Neutrophil (primary cell): ENCODE data around the gene HAUS7.

Experiments
- H3K27ac ChIP-seq: fragments of 200-600 bp; sonication (generic); 2 replicates; pipeline ENCODE4 v1.5.1; 2016; ENCODE audit warnings: mild to moderate bottlenecking, moderate library complexity
- H3K27me3 ChIP-seq: fragments of 200-600 bp; sonication (generic); 2 replicates; pipeline ENCODE4 v1.6.0; 2016; ENCODE audit warnings: mild to moderate bottlenecking
- H3K36me3 ChIP-seq: fragments of 200-600 bp; sonication (generic); 2 replicates; pipeline ENCODE4 v1.5.1; 2017
- H3K4me1 ChIP-seq, 2 experiments: fragments of 200-600 bp in 1 of 2; sonication (generic) in 1 of 2; 1 replicate in 1 of 2; 2 replicates in 1 of 2; pipeline versions ENCODE4 v1.5.1 to v1.6.1; 2013 to 2016; ENCODE audit warnings: low read depth in 1 of 2, low read length in 1 of 2, mild to moderate bottlenecking in 1 of 2, moderate library complexity in 1 of 2; ENCODE audit not compliant: control insufficient read depth in 1 of 2, insufficient read depth in 1 of 2
- H3K4me3 ChIP-seq, 2 experiments: fragments of 200-600 bp in 1 of 2; sonication (generic) in 1 of 2; 1 replicate in 1 of 2; 2 replicates in 1 of 2; pipeline ENCODE4 v1.5.1; 2013 to 2016; ENCODE audit warnings: low read depth in 1 of 2, low read length in 1 of 2, mild to moderate bottlenecking in 1 of 2, moderate library complexity in 1 of 2
- H3K9me3 ChIP-seq: fragments of 200-600 bp; sonication (generic); 2 replicates; pipeline ENCODE4 v1.5.1; 2016
- CTCF ChIP-seq: fragments of 200-600 bp; sonication (generic); IDR thresholded peaks from 2 replicates; pipeline ENCODE4 v1.5.1; 2016; ENCODE audit warnings: antibody characterized with exemption

Gene HAUS7

GRCh38 chrX:153455571-153455970, 14.8 kb downstream of the HAUS7 start:
- Histone ChIP-seq H3K9me3 (no peaks in the 10 kb centered on the region), H3K36me3 (peaks cover 21% of the 10 kb centered on the region), H3K4me3 (no peak overlapping the region), H3K4me1 (no peaks in the 10 kb centered on the region), H3K27ac (no peak overlapping the region), H3K27me3 (no peaks in the 10 kb centered on the region)
- no peak for TF ChIP-seq CTCF

GRCh38 chrX:153454901-153455550, 15.3 kb downstream of the HAUS7 start:
- no peaks in the 10 kb centered on the region for H3K27me3 ChIP-seq
- TF ChIP-seq CTCF: no peak
- H3K27ac ChIP-seq: no peak overlapping the region
- no peak overlapping the region for H3K4me3 ChIP-seq
- H3K9me3 ChIP-seq: no peaks in the 10 kb centered on the region
- peaks cover 21% of the 10 kb centered on the region for H3K36me3 ChIP-seq
- H3K4me1 ChIP-seq: no peaks in the 10 kb centered on the region

- no peak for TF ChIP-seq CTCF
- H3K27me3 ChIP-seq: no peaks in the 10 kb centered on the region
- H3K9me3 ChIP-seq: no peaks in the 10 kb centered on the region
- peaks cover 17% of the 10 kb centered on the region for H3K36me3 ChIP-seq
- H3K27ac ChIP-seq: no peak overlapping the region
- no peak overlapping the region for H3K4me3 ChIP-seq
- no peaks in the 10 kb centered on the region for H3K4me1 ChIP-seq
These were observed 19.5 kb downstream of the HAUS7 start for GRCh38 chrX:153450949-153451277.

GRCh38 chrX:153450114-153450948, 20.0 kb downstream of the HAUS7 start:
- Histone ChIP-seq H3K9me3 (no peaks in the 10 kb centered on the region), H3K27me3 (no peaks in the 10 kb centered on the region), H3K4me3 (no peak overlapping the region), H3K36me3 (peaks cover 13% of the 10 kb centered on the region), H3K4me1 (no peaks in the 10 kb centered on the region), H3K27ac (no peak overlapping the region)
- TF ChIP-seq CTCF: no peak

GRCh38 chrX:153449368-153450113, 20.8 kb downstream of the HAUS7 start:
- no peak for TF ChIP-seq CTCF
- H3K4me3 ChIP-seq: no peak overlapping the region
- peaks cover 5% of the 10 kb centered on the region for H3K36me3 ChIP-seq
- H3K4me1 ChIP-seq: no peaks in the 10 kb centered on the region
- H3K9me3 ChIP-seq: no peaks in the 10 kb centered on the region
- no peaks in the 10 kb centered on the region for H3K27me3 ChIP-seq
- no peak overlapping the region for H3K27ac ChIP-seq
